ENCODE data around the gene ARL14EP. TPM values are rescaled to one million over a fixed set of nuclear protein-coding genes. Genes with fewer than 3 reads are reported as not detected.

Gene ARL14EP
- total and polyA plus RNA-seq, 2 of the 8 experiments (the other 6 are each of a cell fraction or from before 2014, with no cell fraction given): 14.3 to 29.6 TPM

DNA sequence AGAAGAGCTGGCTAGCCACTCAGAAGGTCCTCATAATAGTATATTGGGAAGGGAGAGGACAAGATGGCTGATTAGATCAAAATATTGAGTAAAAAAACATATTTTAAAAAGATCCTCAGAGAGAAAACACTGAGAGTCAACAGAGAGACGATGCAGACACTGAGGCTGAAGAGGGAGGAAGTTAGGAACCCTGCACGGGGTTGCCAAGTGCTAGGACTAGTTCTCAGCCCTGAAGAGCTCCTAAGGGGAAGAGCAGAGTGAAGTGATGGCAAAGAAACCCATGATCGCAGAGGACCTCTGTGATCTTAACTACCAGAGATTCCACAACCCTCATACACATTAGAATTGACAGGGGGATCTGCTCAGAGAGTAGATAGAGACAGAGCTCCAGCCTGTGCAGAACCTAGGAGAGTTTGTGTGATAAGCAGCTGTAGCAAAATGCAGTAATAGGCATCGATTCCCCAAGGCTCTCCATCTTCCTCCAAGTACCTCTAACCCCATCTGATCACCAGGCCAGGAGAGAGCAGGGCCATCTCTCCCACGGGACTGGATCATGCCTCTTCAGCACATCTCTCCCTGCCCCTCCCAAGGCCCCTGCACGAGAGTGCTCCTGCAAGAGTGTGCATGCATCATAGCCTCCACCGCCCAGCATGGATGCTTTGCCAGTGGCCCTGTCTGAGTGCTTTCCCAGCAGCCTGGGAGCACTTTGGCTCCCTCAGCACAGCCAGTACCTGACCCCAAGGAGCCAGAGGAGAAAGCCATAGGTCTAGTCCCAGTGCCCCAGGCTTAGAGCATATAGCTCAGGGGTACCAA is 41.2 kb upstream of the ARL14EP start (continued):
- TF ChIP-seq, protein P1, sequence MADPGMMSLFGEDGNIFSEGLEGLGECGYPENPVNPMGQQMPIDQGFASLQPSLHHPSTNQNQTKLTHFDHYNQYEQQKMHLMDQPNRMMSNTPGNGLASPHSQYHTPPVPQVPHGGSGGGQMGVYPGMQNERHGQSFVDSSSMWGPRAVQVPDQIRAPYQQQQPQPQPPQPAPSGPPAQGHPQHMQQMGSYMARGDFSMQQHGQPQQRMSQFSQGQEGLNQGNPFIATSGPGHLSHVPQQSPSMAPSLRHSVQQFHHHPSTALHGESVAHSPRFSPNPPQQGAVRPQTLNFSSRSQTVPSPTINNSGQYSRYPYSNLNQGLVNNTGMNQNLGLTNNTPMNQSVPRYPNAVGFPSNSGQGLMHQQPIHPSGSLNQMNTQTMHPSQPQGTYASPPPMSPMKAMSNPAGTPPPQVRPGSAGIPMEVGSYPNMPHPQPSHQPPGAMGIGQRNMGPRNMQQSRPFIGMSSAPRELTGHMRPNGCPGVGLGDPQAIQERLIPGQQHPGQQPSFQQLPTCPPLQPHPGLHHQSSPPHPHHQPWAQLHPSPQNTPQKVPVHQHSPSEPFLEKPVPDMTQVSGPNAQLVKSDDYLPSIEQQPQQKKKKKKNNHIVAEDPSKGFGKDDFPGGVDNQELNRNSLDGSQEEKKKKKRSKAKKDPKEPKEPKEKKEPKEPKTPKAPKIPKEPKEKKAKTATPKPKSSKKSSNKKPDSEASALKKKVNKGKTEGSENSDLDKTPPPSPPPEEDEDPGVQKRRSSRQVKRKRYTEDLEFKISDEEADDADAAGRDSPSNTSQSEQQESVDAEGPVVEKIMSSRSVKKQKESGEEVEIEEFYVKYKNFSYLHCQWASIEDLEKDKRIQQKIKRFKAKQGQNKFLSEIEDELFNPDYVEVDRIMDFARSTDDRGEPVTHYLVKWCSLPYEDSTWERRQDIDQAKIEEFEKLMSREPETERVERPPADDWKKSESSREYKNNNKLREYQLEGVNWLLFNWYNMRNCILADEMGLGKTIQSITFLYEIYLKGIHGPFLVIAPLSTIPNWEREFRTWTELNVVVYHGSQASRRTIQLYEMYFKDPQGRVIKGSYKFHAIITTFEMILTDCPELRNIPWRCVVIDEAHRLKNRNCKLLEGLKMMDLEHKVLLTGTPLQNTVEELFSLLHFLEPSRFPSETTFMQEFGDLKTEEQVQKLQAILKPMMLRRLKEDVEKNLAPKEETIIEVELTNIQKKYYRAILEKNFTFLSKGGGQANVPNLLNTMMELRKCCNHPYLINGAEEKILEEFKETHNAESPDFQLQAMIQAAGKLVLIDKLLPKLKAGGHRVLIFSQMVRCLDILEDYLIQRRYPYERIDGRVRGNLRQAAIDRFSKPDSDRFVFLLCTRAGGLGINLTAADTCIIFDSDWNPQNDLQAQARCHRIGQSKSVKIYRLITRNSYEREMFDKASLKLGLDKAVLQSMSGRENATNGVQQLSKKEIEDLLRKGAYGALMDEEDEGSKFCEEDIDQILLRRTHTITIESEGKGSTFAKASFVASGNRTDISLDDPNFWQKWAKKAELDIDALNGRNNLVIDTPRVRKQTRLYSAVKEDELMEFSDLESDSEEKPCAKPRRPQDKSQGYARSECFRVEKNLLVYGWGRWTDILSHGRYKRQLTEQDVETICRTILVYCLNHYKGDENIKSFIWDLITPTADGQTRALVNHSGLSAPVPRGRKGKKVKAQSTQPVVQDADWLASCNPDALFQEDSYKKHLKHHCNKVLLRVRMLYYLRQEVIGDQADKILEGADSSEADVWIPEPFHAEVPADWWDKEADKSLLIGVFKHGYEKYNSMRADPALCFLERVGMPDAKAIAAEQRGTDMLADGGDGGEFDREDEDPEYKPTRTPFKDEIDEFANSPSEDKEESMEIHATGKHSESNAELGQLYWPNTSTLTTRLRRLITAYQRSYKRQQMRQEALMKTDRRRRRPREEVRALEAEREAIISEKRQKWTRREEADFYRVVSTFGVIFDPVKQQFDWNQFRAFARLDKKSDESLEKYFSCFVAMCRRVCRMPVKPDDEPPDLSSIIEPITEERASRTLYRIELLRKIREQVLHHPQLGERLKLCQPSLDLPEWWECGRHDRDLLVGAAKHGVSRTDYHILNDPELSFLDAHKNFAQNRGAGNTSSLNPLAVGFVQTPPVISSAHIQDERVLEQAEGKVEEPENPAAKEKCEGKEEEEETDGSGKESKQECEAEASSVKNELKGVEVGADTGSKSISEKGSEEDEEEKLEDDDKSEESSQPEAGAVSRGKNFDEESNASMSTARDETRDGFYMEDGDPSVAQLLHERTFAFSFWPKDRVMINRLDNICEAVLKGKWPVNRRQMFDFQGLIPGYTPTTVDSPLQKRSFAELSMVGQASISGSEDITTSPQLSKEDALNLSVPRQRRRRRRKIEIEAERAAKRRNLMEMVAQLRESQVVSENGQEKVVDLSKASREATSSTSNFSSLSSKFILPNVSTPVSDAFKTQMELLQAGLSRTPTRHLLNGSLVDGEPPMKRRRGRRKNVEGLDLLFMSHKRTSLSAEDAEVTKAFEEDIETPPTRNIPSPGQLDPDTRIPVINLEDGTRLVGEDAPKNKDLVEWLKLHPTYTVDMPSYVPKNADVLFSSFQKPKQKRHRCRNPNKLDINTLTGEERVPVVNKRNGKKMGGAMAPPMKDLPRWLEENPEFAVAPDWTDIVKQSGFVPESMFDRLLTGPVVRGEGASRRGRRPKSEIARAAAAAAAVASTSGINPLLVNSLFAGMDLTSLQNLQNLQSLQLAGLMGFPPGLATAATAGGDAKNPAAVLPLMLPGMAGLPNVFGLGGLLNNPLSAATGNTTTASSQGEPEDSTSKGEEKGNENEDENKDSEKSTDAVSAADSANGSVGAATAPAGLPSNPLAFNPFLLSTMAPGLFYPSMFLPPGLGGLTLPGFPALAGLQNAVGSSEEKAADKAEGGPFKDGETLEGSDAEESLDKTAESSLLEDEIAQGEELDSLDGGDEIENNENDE (IDR thresholded peaks at IDR 0.05; ENCODE audit: insufficient replicate concordance, low read length): no peak

All from H1 (cell line).